Measurements from ENCODE around the gene LRBA.
"Not testable (repeated sequence)": the region's sequence is repeated elsewhere in the genome, so short reads cannot be mapped to it uniquely, and the experiment has no call there.

Gene LRBA

DNA sequence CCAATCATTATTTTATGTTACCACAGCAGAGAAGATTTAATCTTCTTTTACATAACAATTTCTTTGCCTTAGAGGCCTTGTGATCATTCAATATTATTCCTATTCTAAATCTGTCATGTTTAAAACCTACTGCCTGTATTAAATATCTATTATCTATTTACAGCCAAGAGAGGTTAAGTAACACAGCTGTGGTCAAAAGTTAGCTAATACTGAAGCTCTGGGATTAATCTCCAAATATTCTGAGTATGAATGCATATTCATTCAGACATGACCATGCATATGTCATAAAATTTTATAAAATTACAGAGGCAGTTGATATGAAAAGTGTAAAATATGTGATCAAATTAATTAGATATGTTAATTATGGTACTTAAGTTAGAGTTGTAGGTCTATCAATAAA is 621.0 kb downstream of the LRBA start:
- in situ Hi-C loops (cut with MboI; ENCODE audit: low pct_unique_long_range_greater_than_20kb, low sequenced_read_pairs, unreplicated experiment), result no loop called here
- TF ChIP-seq, protein P1, sequence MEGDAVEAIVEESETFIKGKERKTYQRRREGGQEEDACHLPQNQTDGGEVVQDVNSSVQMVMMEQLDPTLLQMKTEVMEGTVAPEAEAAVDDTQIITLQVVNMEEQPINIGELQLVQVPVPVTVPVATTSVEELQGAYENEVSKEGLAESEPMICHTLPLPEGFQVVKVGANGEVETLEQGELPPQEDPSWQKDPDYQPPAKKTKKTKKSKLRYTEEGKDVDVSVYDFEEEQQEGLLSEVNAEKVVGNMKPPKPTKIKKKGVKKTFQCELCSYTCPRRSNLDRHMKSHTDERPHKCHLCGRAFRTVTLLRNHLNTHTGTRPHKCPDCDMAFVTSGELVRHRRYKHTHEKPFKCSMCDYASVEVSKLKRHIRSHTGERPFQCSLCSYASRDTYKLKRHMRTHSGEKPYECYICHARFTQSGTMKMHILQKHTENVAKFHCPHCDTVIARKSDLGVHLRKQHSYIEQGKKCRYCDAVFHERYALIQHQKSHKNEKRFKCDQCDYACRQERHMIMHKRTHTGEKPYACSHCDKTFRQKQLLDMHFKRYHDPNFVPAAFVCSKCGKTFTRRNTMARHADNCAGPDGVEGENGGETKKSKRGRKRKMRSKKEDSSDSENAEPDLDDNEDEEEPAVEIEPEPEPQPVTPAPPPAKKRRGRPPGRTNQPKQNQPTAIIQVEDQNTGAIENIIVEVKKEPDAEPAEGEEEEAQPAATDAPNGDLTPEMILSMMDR (IDR thresholded peaks at IDR 0.05; ENCODE audit: extremely low read depth, insufficient read depth, missing control alignments), result no peak
- DNase-seq (ENCODE audit: low spot score), result no peak

DNA sequence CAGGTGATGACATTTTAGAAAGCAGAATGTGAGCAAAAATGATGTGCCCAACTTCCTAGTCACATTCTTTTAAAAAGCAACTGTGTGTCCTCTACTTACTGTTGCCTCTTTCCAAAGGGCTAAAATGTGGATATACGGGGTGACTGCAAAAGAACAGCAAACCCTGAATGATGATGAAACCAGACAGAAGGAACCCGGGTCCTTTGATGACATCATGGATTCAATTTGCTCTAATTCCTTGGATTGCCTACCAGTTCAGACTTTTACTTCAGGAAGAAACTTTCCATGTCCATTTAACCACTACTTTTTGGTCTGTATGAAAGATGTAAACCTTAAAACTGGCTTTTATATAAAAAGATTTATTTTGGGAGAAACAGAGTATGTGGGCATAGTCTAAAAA is 624.0 kb downstream of the LRBA start:
- no peak for DNase-seq (ENCODE audit: low spot score)
- in situ Hi-C loops (cut with MboI; ENCODE audit: low pct_unique_long_range_greater_than_20kb, low sequenced_read_pairs, unreplicated experiment), result no loop called here
- TF ChIP-seq, protein P1 (IDR thresholded peaks at IDR 0.05; ENCODE audit: extremely low read depth, insufficient read depth, missing control alignments), result no peak

DNA sequence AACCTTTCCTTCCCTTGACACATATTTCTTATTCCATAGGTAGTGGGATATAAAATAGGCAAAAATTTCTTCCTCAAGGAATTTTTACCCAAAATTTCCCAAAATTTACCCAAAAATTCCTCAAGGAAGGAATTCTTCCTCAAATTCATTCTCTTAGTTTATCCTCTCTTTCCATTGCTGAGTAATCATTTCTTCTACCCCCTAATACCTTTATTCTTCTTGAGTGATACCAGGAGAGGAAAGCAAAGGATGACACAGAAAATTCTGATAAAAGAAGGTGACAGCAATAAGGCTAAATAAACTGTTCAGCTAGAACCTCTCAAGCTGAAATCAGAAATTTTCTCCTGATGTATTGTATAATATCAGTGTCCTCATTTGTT is 624.6 kb downstream of the LRBA start:
- TF ChIP-seq, protein P1 (IDR thresholded peaks at IDR 0.05; ENCODE audit: extremely low read depth, insufficient read depth, missing control alignments), result no peak
- in situ Hi-C loops (cut with MboI; ENCODE audit: low pct_unique_long_range_greater_than_20kb, low sequenced_read_pairs, unreplicated experiment), result no loop called here
- no peak for DNase-seq (ENCODE audit: low spot score)

DNA sequence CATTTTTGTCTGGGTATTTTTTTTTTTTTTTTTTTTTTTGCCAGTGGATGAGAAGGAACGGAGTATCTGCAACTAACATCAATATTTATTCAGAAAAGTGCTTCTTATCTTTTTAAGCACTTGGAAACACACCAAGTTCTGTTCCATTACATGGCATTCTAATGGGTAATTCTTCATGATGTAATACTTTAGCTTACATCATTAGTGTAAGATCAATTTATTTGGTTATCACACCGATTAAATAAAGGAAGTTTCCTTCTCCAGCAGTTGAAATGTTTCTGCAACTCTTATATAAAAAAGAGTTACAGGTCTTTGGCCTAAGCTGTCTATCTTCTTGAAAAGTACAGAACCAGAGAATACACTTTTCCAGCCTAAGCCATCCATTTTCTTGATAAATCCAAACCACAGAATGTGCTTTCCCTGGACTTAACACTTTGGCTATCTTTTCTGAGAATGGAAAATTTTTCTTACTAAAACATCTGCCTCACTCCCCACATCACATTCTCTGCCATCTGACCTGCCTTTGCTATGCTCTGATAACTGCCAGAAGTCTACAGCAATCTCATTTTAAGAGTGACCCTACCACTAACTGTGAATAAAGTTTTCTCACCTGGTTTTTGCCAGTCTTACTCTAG is 625.1 kb downstream of the LRBA start:
- TF ChIP-seq, protein P1 (IDR thresholded peaks at IDR 0.05; ENCODE audit: extremely low read depth, insufficient read depth, missing control alignments), result no peak
- no peak for DNase-seq (ENCODE audit: low spot score)
- in situ Hi-C loops (cut with MboI; ENCODE audit: low pct_unique_long_range_greater_than_20kb, low sequenced_read_pairs, unreplicated experiment), result no loop called here

DNA sequence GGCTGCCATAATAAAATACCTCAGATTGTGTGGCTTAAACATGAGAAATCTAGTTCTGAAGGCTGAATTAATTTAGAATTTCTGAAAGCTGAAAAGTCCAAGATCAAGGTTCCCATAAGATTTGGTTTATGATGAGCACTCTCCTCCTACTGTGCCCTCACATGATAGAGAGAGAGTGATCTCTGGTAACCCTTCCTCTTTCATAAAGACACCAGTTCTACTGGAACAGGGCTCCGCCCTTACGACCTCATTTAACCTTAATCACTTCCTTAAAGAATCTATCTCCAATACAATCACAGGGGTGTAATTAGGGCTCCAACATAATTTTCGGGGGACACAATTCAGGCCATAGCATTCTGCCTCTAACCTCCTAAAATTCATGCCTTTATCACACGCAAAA is 627.1 kb downstream of the LRBA start:
- no peak for DNase-seq (ENCODE audit: low spot score)
- TF ChIP-seq, protein P1 (IDR thresholded peaks at IDR 0.05; ENCODE audit: extremely low read depth, insufficient read depth, missing control alignments), result no peak
- in situ Hi-C loops (cut with MboI; ENCODE audit: low pct_unique_long_range_greater_than_20kb, low sequenced_read_pairs, unreplicated experiment), result no loop called here

DNA sequence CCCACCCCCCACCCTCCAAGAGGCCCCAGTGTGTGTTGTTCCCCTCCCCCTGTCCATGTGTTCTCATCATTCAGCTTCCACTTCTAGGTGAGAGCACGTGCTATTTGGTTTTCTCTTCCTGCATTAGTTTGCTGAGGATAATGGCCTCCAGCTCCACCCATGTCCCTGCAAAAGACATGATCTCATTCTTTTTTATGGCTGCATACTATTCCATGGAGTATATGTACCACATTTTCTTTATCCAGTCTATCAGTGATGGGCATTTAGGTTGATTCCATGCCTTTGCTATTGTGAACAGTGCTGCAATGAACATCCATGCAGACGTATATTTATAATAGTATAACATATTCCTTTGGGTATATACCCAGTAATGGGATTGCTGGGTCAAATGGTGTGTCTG is 628.7 kb downstream of the LRBA start:
- DNase-seq (ENCODE audit: low spot score); in situ Hi-C loops (cut with MboI; ENCODE audit: low pct_unique_long_range_greater_than_20kb, low sequenced_read_pairs, unreplicated experiment): not testable (repeated sequence)

DNA sequence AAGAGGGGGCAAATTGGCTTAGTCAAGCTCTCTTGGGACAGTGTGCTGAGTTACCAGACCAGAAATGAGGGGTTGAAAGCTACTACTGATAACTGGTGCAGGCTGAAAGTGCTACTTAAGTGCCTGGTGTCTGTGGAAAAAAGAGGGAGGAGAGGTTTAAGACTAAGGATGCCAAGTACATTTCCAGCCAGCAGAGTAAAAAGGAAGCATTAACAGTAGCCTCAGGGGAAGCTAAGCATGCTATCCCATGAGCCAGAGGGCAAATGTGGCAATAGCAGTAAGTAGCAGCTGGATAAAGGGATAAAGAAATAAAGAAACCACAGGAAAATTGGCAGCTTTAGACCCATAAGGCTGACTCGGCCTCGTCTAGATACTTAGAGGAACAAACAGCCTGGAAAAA is 629.5 kb downstream of the LRBA start:
- TF ChIP-seq, protein P1 (IDR thresholded peaks at IDR 0.05; ENCODE audit: extremely low read depth, insufficient read depth, missing control alignments), result no peak
- no peak for DNase-seq (ENCODE audit: low spot score)
- in situ Hi-C loops (cut with MboI; ENCODE audit: low pct_unique_long_range_greater_than_20kb, low sequenced_read_pairs, unreplicated experiment), result no loop called here

Data from GM13977 (cell line).